Right lobe of liver (tissue), 6 donors: Measurements from ENCODE around the gene LEO1. TPM values are rescaled to one million over a fixed set of nuclear protein-coding genes. Genes with fewer than 3 reads are reported as not detected.

Experiments
- ATAC-seq, 4 donors: fragments of 200-7000 bp; cut with Tn5 transposase; one replicate each; pipeline ENCODE4 v1.9.1; 2020; ENCODE audit warnings: mild to moderate bottlenecking in 4 of 4, moderate library complexity in 4 of 4
- DNase-seq, 3 donors: peaks; one replicate each; pipeline ENCODE4 v3.0.0-alpha.2; 2020
- H3K27ac ChIP-seq, 3 donors: fragments of 200-600 bp; one replicate each; pipeline ENCODE4 v1.8.0; 2022
- H3K27me3 ChIP-seq, 2 donors: fragments of 200-600 bp; one replicate each; pipeline ENCODE4 v1.8.0; 2022
- H3K36me3 ChIP-seq, 4 donors: fragments of 200-600 bp; sonication (generic) in 1 of 4; one replicate each; pipeline versions ENCODE4 v1.5.1 to v1.8.0; 2017 to 2022; ENCODE audit warnings: control low read depth in 1 of 4
- H3K4me1 ChIP-seq, 4 donors: fragments of 200-600 bp; sonication (generic) in 1 of 4; one replicate each; pipeline versions ENCODE4 v1.5.1 to v1.8.0; 2017 to 2022; ENCODE audit warnings: control low read depth in 1 of 4
- H3K4me3 ChIP-seq, 3 donors: fragments of 200-600 bp; one replicate each; pipeline ENCODE4 v1.8.0; 2022
- H3K9me3 ChIP-seq, 4 donors: fragments of 200-600 bp; sonication (generic) in 1 of 4; one replicate each; pipeline versions ENCODE4 v1.5.1 to v1.8.0; 2017 to 2022; ENCODE audit warnings: control low read depth in 1 of 4
- CTCF ChIP-seq, 4 donors: fragments of 200-600 bp in 3 of 4; fragments of 450-650 bp in 1 of 4; IDR thresholded peaks; one replicate each; pipeline versions ENCODE4 v1.5.1 to v1.8.0; 2016 to 2022; ENCODE audit warnings: antibody characterized with exemption in 4 of 4, mild to moderate bottlenecking in 2 of 4
- POLR2A ChIP-seq: fragments of 450-650 bp; IDR thresholded peaks from one replicate; pipeline ENCODE4 v1.6.1; 2017; ENCODE audit warnings: antibody characterized with exemption, mild to moderate bottlenecking
- WGBS: methylation state at CpG from one replicate; pipeline ENCODE4 v1.1.6; 2018; ENCODE audit warnings: low coverage, low lambda C conversion rate; ENCODE audit not compliant: insufficient coverage; ENCODE audit errors: missing lambda C conversion rate; 5-methylcytosine and 5-hydroxymethylcytosine counted together
- intact Hi-C, 2 donors: fragments of 100-400 bp; cut with DNase I; formaldehyde crosslinking; loops; one replicate each; pipeline versions ENCODE4 v1.11.2 to v1.14.1; 2022
- total RNA-seq, 6 experiments: library from RNA; depleted of rRNA in 2 of 6; stranded (reverse); fragments of >200 nt in 2 of 6; fragmentation: NEBNext Ultra II Directional in 3 of 6; extraction: Animal tissue kit (Norgen Biotek cat#: 25700) in 3 of 6; gene quantifications; one replicate each; pipeline versions ENCODE4 v1.1.0 to v1.2.4, GENCODE V29; 2016 to 2023
- donor health status: DM: no; HTN: yes; CAD: no.
- donor health status: DM: no; HTN: no; CAD: no.
- donor health status: DM: no; HTN: no; CAD: no.
- donor health status: DM: no; HTN: yes; CAD: no.
- donor health status: DM: no; HTN: yes; CAD: no.

The LEO1 gene
- total RNA-seq, 6 experiments from 2014 or later: 8.9 to 20.6 (median 11.9) TPM

DNA sequence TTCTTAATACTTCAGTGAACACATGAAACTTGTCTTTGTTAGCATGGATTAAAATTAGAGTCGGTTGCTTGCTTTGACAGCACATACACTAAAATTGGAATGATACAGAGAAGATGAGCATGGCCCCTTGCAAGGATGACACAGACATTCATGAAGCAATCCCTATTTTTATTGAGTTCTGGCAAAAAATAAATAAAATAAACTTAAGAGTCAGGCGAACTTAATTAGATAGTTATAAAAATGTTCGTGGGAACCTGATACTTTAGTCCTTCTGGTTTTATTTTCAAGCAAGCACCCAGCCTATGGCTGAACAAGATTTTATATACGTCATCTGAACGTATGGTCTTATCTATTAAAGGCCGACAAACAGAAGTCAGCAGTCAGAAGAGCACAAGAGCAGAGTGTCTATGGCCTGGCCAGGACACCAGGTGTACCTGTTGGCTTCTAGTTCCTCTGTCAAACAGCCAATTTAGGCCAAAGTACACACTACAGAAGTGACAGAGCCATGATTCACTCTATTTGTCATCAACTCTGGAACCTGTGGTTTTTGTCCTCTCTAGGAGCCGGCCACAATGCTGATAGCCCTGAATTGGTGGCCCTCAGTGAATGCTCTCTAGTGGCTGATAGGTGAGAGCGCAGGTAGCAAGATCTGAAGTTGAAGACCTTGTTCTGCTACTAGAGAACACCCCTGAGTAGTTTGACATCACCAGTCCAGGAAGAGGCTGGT is 64.3 kb downstream of the LEO1 start:
- peak; percentile 93 to 99 (median 96) for ATAC-seq
- intact Hi-C loops: no loop called here
- H3K27ac ChIP-seq: peak overlapping the region; percentile 58 to 79 (median 70)
- no peak overlapping the region for H3K4me3 ChIP-seq
- peak; percentile 46 to 79 (median 64) for DNase-seq
- WGBS: 35% methylated on average over 7 of the region's 8 CpGs
- H3K27me3 ChIP-seq: no peaks in the 10 kb centered on the region
- no peaks in the 10 kb centered on the region for H3K9me3 ChIP-seq
- peaks cover 0 to 23% (median 9%) of the 10 kb centered on the region in 4 donors for H3K4me1 ChIP-seq
- H3K36me3 ChIP-seq: peaks cover 0 to 47% (median under 1%) of the 10 kb centered on the region in 4 donors
- TF ChIP-seq POLR2A (no peak), CTCF (IDR thresholded peaks at IDR 0.05) (peak; percentile 28 to 51 (median 44))

GRCh38 chr15:51904931-51905330 is 66.6 kb downstream of the LEO1 start:
- ATAC-seq: no peak
- no peak for DNase-seq
- Histone ChIP-seq H3K27me3 (no peaks in the 10 kb centered on the region), H3K4me3 (no peak overlapping the region), H3K27ac (no peak overlapping the region), H3K4me1 (peaks cover 0 to 18% (median 9%) of the 10 kb centered on the region in 4 donors), H3K36me3 (peaks cover 0 to 60% (median 11%) of the 10 kb centered on the region in 4 donors), H3K9me3 (no peaks in the 10 kb centered on the region)
- WGBS: 49% methylated on average over 3 of the region's 4 CpGs
- TF ChIP-seq POLR2A (no peak), CTCF (IDR thresholded peaks at IDR 0.05) (no peak)
- intact Hi-C loops: no loop called here

GRCh38 chr15:51904421-51904820 is 67.2 kb downstream of the LEO1 start:
- no peak for ATAC-seq
- intact Hi-C loops: no loop called here
- no peaks in the 10 kb centered on the region for H3K9me3 ChIP-seq
- H3K4me1 ChIP-seq: peaks cover 0 to 18% (median 9%) of the 10 kb centered on the region in 4 donors
- H3K27me3 ChIP-seq: no peaks in the 10 kb centered on the region
- peaks cover 0 to 60% (median 11%) of the 10 kb centered on the region in 4 donors for H3K36me3 ChIP-seq
- H3K27ac ChIP-seq: no peak overlapping the region
- no peak for DNase-seq
- TF ChIP-seq POLR2A (no peak), CTCF (IDR thresholded peaks at IDR 0.05) (no peak)
- H3K4me3 ChIP-seq: no peak overlapping the region
- 17% methylated on average over 1 of the region's 3 CpGs for WGBS

DNA sequence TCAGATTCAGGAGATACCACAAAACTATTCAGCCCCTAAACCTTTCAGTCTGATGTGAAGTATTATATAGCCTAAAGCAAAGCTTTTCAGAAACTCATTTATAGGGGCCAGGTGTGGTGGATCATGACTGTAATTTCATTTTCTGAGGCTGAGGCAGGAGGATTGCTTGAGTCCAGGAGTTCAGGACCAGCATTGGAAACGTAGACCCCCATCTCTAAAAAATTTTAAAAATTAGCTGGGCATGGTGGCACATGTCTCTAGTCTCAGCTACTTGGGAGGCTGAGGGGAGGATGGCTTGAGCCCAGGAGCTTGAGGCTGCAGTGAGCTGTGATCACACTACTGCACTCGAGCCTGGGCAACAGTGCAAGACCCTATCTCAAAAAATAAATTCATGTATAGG is 82.1 kb downstream of the LEO1 start:
- intact Hi-C loops: no loop called here
- peaks cover 0 to 11% (median 2%) of the 10 kb centered on the region in 4 donors for H3K4me1 ChIP-seq
- H3K27me3 ChIP-seq: no peaks in the 10 kb centered on the region
- H3K9me3 ChIP-seq: no peaks in the 10 kb centered on the region
- no peak for DNase-seq
- ATAC-seq: no peak
- H3K36me3 ChIP-seq: peaks cover 0 to 43% (median 0%) of the 10 kb centered on the region in 4 donors
- H3K4me3 ChIP-seq: no peak overlapping the region
- TF ChIP-seq CTCF (IDR thresholded peaks at IDR 0.05): no peak
- no peak for TF ChIP-seq POLR2A
- H3K27ac ChIP-seq: no peak overlapping the region
- 94% methylated on average over 2 of the region's 2 CpGs for WGBS
